Naive thymus-derived CD8-positive, alpha-beta T cell (primary cell): ENCODE data around the gene KCNS1. TPM values are rescaled to one million over a fixed set of nuclear protein-coding genes. Genes with fewer than 3 reads are reported as not detected.

Experiments
- ATAC-seq, 2 donors: fragments of 150-1000 bp; cut with Tn5 transposase in 1 of 2; sonication (Bioruptor Pico), chemical (Tn5 transposase) in 1 of 2; 1 replicate in 1 of 2; 2 replicates in 1 of 2; pipeline ENCODE4 v1.10.0; 2021; ENCODE audit warnings: mild to moderate bottlenecking in 2 of 2, moderate library complexity in 2 of 2
- POLR2A ChIA-PET: fragments of 350-600 bp; sonication (Branson Sonifier 250); formaldehyde crosslinking; loops from one replicate; lab custom pipeline; 2021; ENCODE audit warnings: antibody characterized with exemption; lab: Charles Lee
- DNase-seq, 10 donors: peaks; one replicate each; pipeline versions ENCODE4 v3.0.0 to v3.0.0-alpha.2; 2020 to 2022
- H3K27ac Mint-ChIP-seq, 10 donors: one replicate each; pipeline ENCODE4 v1.8.0; 2020 to 2022; ENCODE audit warnings: mild to moderate bottlenecking in 10 of 10, mixed read lengths in 10 of 10, moderate library complexity in 4 of 10, inconsistent platforms in 1 of 10
- H3K27me3 Mint-ChIP-seq, 5 donors: one replicate each; pipeline ENCODE4 v1.8.0; 2021 to 2022; ENCODE audit warnings: mixed read lengths in 5 of 5
- H3K36me3 Mint-ChIP-seq, 3 donors: one replicate each; pipeline ENCODE4 v1.8.0; 2020 to 2022; ENCODE audit warnings: mixed read lengths in 3 of 3, mild to moderate bottlenecking in 2 of 3, inconsistent platforms in 1 of 3
- H3K4me1 Mint-ChIP-seq, 4 donors: one replicate each; pipeline ENCODE4 v1.8.0; 2021 to 2022; ENCODE audit warnings: mixed read lengths in 4 of 4
- H3K4me3 Mint-ChIP-seq, 10 donors: one replicate each; pipeline ENCODE4 v1.8.0; 2020 to 2022; ENCODE audit warnings: mild to moderate bottlenecking in 10 of 10, mixed read lengths in 10 of 10, moderate library complexity in 6 of 10, inconsistent platforms in 1 of 10
- H3K9me3 Mint-ChIP-seq, 9 donors: one replicate each; pipeline ENCODE4 v1.8.0; 2020 to 2022; ENCODE audit warnings: mixed read lengths in 9 of 9, mild to moderate bottlenecking in 3 of 9, inconsistent platforms in 1 of 9, moderate library complexity in 1 of 9
- polyA plus RNA-seq, 3 donors: library from polyadenylated mRNA; unstranded; fragments of 300-500 nt; fragmentation: Illumina TruSeq; gene quantifications; one replicate each; pipeline ENCODE4 v1.2.3, GENCODE V29; 2021
- total RNA-seq, 8 experiments: library from RNA in 2 of 8; stranded (reverse) in 2 of 8; gene quantifications; one replicate each; pipeline ENCODE4 v1.2.3 and lab custom pipeline; 2021 to 2026

Gene KCNS1
- total and polyA plus RNA-seq, 5 experiments from 2014 or later = not detected

DNA sequence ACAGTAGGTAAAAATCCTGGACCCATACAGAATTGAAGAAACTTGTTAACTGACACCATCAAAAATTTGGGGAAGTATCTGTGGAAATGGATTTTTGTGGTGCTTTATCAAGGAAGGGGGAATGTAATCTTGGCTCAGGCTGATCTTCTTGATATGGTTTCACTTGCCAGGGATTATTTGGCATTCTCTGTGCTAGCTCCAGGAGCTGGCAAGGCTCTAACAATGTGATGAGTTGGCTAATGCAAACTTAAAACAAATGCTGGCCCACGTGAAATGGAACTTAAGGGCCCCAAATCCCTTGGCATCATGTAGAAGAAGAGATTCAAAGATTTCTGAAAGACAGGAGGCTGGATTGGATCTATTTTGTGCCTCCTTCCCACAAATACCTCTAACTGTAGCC lies 13.1 kb downstream of the KCNS1 start:
- ATAC-seq (no peak), DNase-seq (no peak)
- POLR2A ChIA-PET = interaction anchor here (0.6 kb wide), 1 partner anchor 120 kb away, joined by 4 read pairs; no protein-coding TSS in a partner anchor
- Mint-ChIP-seq H3K4me1 (peaks cover 5 to 22% (median 17%) of the 10 kb centered on the region in 4 donors), H3K9me3 (peaks cover 0 to 11% (median 0%) of the 10 kb centered on the region in 9 donors), H3K4me3 (no peak overlapping the region), H3K36me3 (peaks cover 13 to 52% (median 20%) of the 10 kb centered on the region in 3 donors), H3K27me3 (no peaks in the 10 kb centered on the region), H3K27ac (peak overlapping the region in 2 of 10 donors; percentile 2 to 13)

GRCh38 chr20:45087097-45087790 lies 13.7 kb downstream of the KCNS1 start:
- Mint-ChIP-seq H3K9me3 (peaks cover 0 to 16% (median 0%) of the 10 kb centered on the region in 9 donors), H3K4me3 (no peak overlapping the region), H3K36me3 (peaks cover 18 to 58% (median 26%) of the 10 kb centered on the region in 3 donors), H3K27ac (peak overlapping the region in 2 of 10 donors; percentile 2 to 13), H3K4me1 (peaks cover 5 to 22% (median 17%) of the 10 kb centered on the region in 4 donors), H3K27me3 (no peaks in the 10 kb centered on the region)
- no peak for DNase-seq
- POLR2A ChIA-PET = interaction anchor here (0.6 to 0.9 kb wide), 2 partner anchors 42 to 120 kb away, joined by 3 to 4 read pairs; no protein-coding TSS in a partner anchor
- ATAC-seq = no peak

GRCh38 chr20:45085867-45086266 lies 15.1 kb downstream of the KCNS1 start:
- Mint-ChIP-seq H3K9me3 (peaks cover 0 to 25% (median 10%) of the 10 kb centered on the region in 9 donors), H3K27me3 (no peaks in the 10 kb centered on the region), H3K4me3 (no peak overlapping the region), H3K27ac (peak overlapping the region in 9 of 10 donors; percentile 0 to 73 (median 45)), H3K4me1 (peaks cover 9 to 22% (median 17%) of the 10 kb centered on the region in 4 donors), H3K36me3 (peaks cover 27 to 68% (median 39%) of the 10 kb centered on the region in 3 donors)
- POLR2A ChIA-PET = no interaction called here
- no peak for DNase-seq
- ATAC-seq = no peak

DNA sequence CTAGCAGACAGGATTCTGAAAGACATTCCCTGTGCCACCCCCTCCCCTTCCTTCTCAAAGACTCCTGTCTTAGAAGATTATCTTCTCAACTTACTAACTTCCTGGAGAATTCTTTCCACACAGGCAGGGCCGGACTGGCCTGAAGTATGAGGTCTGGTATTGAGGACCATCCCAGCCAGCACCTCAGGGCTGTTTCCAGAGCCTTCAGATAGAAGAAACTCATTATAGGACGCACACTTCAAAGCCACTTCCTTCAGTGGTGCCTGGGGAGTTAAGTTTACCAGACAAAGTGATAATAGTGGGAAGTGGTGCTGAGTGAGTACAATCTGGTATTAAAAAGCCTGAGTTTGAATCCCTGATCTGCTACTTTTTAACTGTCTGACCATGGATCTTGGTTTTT lies 15.6 kb downstream of the KCNS1 start:
- Mint-ChIP-seq H3K9me3 (peaks cover 0 to 27% (median 10%) of the 10 kb centered on the region in 9 donors), H3K4me3 (no peak overlapping the region), H3K36me3 (peaks cover 33 to 71% (median 45%) of the 10 kb centered on the region in 3 donors), H3K27ac (peak overlapping the region in 7 of 10 donors; percentile 0 to 73 (median 36)), H3K27me3 (no peaks in the 10 kb centered on the region), H3K4me1 (peaks cover 9 to 22% (median 17%) of the 10 kb centered on the region in 4 donors)
- POLR2A ChIA-PET = no interaction called here
- ATAC-seq (no peak), DNase-seq (no peak)

DNA sequence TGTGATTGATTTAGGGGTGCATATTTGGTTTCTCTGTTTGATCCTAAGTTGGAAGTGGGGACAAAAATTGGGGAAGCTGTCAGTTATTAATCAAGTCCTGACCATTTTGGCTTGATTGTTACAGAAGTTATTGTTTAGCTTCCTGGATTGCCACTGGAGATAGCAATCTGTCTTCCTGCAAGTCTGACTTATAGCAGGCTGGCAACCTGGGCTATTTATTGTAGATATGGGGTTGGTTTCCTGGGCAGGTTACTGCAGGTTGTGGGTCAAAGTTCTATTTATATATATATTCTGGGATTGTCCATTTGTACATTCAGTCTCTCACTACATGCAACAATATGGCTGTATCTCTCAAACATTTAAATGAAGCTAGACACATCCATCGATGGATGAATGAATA lies 17.8 kb downstream of the KCNS1 start:
- peak overlapping the region in 3 of 10 donors; percentile 54 to 73 (median 59) for H3K27ac Mint-ChIP-seq

DNA sequence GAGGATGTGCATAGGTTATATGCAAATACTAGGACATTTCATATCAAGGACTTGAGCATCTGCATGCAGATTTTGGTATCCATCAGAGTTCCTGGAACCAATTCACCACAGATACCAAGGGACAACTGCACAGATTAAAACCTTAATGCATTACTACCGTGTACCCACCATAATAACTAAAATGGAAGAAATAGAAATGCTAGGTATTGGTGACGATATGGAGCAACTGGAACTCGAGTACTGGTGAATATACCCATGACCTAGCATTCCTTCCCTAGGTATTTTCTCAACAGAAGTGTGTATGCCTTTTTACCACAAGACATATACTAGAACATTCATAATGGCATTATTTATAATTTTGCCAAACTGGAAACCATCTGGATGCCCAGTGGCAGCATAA lies 18.5 kb downstream of the KCNS1 start:
- peaks cover 9 to 24% (median 17%) of the 10 kb centered on the region in 4 donors for H3K4me1 Mint-ChIP-seq
- peaks cover 0 to 28% (median 10%) of the 10 kb centered on the region in 9 donors for H3K9me3 Mint-ChIP-seq
- POLR2A ChIA-PET = no interaction called here
- DNase-seq (no peak), ATAC-seq (no peak)
- H3K36me3 Mint-ChIP-seq = peaks cover 44 to 82% (median 66%) of the 10 kb centered on the region in 3 donors
- no peaks in the 10 kb centered on the region for H3K27me3 Mint-ChIP-seq
- peak overlapping the region in 1 of 10 donors; percentile 3 for H3K27ac Mint-ChIP-seq
- H3K4me3 Mint-ChIP-seq = no peak overlapping the region

More for the DNA sequence above, 17.8 kb downstream of the KCNS1 start:
- Mint-ChIP-seq H3K27me3 (no peaks in the 10 kb centered on the region), H3K36me3 (peaks cover 44 to 82% (median 63%) of the 10 kb centered on the region in 3 donors), H3K9me3 (peaks cover 0 to 28% (median 10%) of the 10 kb centered on the region in 9 donors), H3K4me3 (no peak overlapping the region), H3K4me1 (peaks cover 9 to 31% (median 17%) of the 10 kb centered on the region in 4 donors)
- POLR2A ChIA-PET = interaction anchor here (0.8 kb wide), 2 partner anchors 12 to 112 kb away, joined by 4 to 5 read pairs; no protein-coding TSS in a partner anchor
- DNase-seq (no peak), ATAC-seq (no peak)

GRCh38 chr20:45080867-45081624 lies 19.9 kb downstream of the KCNS1 start:
- Mint-ChIP-seq H3K36me3 (peaks cover 49 to 83% (median 71%) of the 10 kb centered on the region in 3 donors), H3K4me3 (no peak overlapping the region), H3K27me3 (no peaks in the 10 kb centered on the region), H3K9me3 (peaks cover 0 to 28% (median 10%) of the 10 kb centered on the region in 9 donors), H3K4me1 (peaks cover 6 to 19% (median 12%) of the 10 kb centered on the region in 4 donors), H3K27ac (peak overlapping the region in 3 of 10 donors; percentile 2 to 65 (median 23))
- no peak for DNase-seq
- POLR2A ChIA-PET = no interaction called here
- ATAC-seq = peak in 1 of 2 donors; percentile 43

GRCh38 chr20:45077559-45077958 lies 23.4 kb downstream of the KCNS1 start:
- no peak overlapping the region for H3K4me3 Mint-ChIP-seq
- peak overlapping the region in 3 of 10 donors; percentile 29 to 85 (median 70) for H3K27ac Mint-ChIP-seq
- no peaks in the 10 kb centered on the region for H3K27me3 Mint-ChIP-seq
- peaks cover 0 to 20% (median 9%) of the 10 kb centered on the region in 9 donors for H3K9me3 Mint-ChIP-seq
- POLR2A ChIA-PET = no interaction called here
- H3K36me3 Mint-ChIP-seq = peaks cover 43 to 98% (median 55%) of the 10 kb centered on the region in 3 donors
- peaks cover 7 to 20% (median 12%) of the 10 kb centered on the region in 4 donors for H3K4me1 Mint-ChIP-seq
- no peak for ATAC-seq
- DNase-seq = no peak

- no peaks in the 10 kb centered on the region for H3K27me3 Mint-ChIP-seq
- no peak overlapping the region for H3K4me3 Mint-ChIP-seq
- H3K4me1 Mint-ChIP-seq = peaks cover 28 to 44% (median 41%) of the 10 kb centered on the region in 4 donors
- H3K27ac Mint-ChIP-seq = peak overlapping the region in 8 of 10 donors; percentile 33 to 83 (median 66)
- DNase-seq (no peak), ATAC-seq (no peak)
- H3K9me3 Mint-ChIP-seq = no peaks in the 10 kb centered on the region
- H3K36me3 Mint-ChIP-seq = peaks cover 14 to 92% (median 18%) of the 10 kb centered on the region in 3 donors
- POLR2A ChIA-PET = no interaction called here
Observed at GRCh38 chr20:45073221-45073620, 27.7 kb downstream of the KCNS1 start.

GRCh38 chr20:45072066-45072465 lies 28.9 kb downstream of the KCNS1 start:
- H3K9me3 Mint-ChIP-seq = no peaks in the 10 kb centered on the region
- no peaks in the 10 kb centered on the region for H3K27me3 Mint-ChIP-seq
- peak overlapping the region in 9 of 10 donors; percentile 44 to 83 (median 61) for H3K27ac Mint-ChIP-seq
- H3K4me1 Mint-ChIP-seq = peaks cover 33 to 56% (median 51%) of the 10 kb centered on the region in 4 donors
- peaks cover 14 to 92% (median 15%) of the 10 kb centered on the region in 3 donors for H3K36me3 Mint-ChIP-seq
- ATAC-seq (no peak), DNase-seq (no peak)
- POLR2A ChIA-PET = interaction anchor here (0.8 kb wide), 1 partner anchor 11 kb away, joined by 4 read pairs; no protein-coding TSS in a partner anchor
- no peak overlapping the region for H3K4me3 Mint-ChIP-seq

DNA sequence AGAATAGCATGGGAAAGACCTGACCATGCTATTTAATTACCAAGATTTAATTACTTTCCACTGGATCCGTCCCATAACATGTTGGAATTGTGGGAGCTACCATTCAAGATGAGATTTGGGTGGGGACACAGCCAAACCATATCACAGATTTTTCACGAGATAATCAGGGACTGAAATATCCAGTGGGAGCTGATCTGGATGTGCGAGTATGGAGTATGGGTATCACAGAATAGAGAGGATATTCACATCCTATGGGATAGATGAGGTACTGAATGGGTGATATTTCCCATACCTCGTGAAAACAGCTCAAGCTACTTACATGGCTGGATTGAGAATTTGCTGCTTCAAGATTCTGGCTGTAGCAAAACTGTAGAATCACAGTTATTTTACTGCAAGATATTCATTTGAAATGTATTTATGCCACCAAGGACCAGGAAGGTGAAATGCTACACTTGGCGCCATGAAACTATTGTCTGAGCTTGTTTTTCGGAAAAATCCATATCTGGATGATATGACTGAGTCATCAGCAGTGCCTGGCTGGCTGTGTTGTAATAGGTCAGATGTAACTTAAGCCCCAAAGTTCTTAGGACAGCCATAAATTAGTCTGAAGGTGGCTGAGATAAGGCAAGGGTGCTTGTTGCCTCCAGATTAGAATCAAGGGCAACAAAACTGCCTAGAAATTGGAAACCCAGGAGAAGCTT lies 29.8 kb downstream of the KCNS1 start:
- Mint-ChIP-seq H3K4me1 (peaks cover 36 to 64% (median 59%) of the 10 kb centered on the region in 4 donors), H3K4me3 (no peak overlapping the region), H3K27me3 (no peaks in the 10 kb centered on the region), H3K36me3 (peaks cover 8 to 91% (median 10%) of the 10 kb centered on the region in 3 donors), H3K9me3 (no peaks in the 10 kb centered on the region), H3K27ac (peak overlapping the region in 8 of 10 donors; percentile 19 to 83 (median 65))
- POLR2A ChIA-PET = interaction anchor here (0.8 to 1.4 kb wide), 2 partner anchors 11 to 12 kb away, joined by 4 read pairs; no protein-coding TSS in a partner anchor
- no peak for DNase-seq
- no peak for ATAC-seq
